ENCODE data around the gene DEPDC7.
"Not testable (repeated sequence)": the region's sequence is repeated elsewhere in the genome, so short reads cannot be mapped to it uniquely, and the experiment has no call there.

The DEPDC7 gene

DNA sequence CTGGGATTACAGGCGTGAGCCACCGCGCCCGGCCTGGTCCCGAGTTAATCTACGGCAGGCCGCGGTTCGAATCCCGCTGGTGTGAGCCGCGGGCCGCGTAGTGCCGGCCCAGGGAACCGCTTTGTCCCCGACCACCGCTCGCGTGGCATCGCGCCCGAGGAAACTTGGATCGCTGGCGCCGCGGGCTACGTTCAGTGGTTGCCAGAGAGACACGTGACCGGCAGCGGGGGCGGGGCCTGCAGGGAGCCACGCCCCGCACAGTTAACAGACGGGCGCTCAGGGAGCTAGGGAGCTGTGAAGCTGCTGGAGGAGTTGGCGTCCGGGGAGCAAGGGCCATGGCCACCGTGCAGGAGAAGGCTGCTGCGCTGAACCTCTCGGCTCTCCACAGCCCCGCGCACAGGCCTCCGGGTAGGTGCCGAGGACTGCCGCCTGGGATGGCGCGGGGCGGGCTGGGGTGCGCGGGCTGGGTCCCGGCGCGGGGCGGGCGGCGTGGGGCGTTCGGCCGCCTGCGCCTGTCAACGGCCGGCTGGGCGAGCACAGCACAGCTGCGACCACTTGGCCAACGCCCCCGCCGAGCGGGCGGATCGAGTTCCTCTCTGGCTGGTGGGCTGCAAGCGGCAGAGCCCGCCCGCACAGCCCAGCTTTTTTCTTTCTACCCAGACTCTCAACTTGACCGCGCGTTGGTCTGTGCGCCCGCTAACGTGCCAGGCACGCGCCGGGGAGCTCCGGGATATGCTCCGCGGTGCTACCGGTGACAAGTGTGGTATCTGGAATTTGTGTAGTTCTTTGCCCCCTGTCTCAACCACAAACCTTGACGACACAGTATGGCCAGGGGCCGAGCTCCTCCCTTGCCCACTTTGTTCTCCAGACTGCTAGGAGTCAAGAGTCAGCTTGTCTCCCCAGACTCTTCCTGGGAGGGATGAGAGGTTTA, at the start of gene DEPDC7:
Gene DEPDC7 (plus strand): TSS at position 258 of the 931 bp plus-strand sequence. CDS start 78 bp downstream, at position 336.
- DNase-seq: peak; percentile 80 to 83

- DNase-seq: no peak
Observed at GRCh38 chr11:32968541-32968940, 47.1 kb upstream of the DEPDC7 start.

GRCh38 chr11:32972233-32972632, 43.4 kb upstream of the DEPDC7 start:
- not testable (repeated sequence) for DNase-seq

DNA sequence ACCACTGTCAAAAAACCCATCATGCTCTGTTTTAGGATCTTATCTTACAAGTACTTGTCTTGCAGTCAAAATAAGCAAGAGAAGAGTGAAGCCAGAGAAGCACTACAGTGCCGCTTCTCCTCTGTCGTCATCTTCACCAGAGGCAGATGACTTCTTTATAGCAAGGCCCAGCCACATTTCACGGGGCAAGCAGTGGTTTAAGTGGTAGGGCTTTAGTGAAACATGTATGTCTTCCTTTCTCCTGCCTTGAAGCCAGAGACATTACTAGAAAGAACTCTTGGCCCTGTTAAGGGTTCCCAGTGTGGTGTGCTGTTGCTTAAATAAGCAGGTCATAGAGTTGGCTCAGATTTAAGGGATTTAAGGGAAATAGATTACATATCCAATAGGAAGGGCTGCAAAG, 42.9 kb upstream of the DEPDC7 start:
- no peak for DNase-seq

GRCh38 chr11:32982626-32983025, 33.1 kb upstream of the DEPDC7 start:
- no peak for DNase-seq

- no peak for DNase-seq
Observed at GRCh38 chr11:32983506-32983905, 32.2 kb upstream of the DEPDC7 start.

- no peak for DNase-seq
Observed at GRCh38 chr11:32985600-32985999, 30.1 kb upstream of the DEPDC7 start.

GRCh38 chr11:32987851-32988250, 27.8 kb upstream of the DEPDC7 start:
- no peak for DNase-seq

DNA sequence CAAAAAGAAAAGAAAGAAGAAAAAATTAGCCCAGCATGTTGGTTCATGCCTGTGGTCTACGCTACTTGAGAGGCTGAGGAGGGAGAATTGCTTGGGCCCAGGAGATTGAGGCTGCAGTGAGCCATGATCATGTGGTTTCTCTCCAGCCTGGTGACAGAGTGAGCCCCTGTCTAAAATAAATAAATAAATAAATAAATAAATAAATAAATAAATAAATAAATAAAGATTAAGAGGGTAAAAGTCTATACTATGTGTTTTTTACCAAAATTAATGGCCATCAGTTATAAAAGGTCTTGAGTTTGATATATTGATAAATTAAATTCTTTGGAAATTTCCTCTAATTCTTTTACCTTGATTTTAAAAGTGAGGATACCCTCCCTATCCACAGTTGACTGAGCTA, 25.2 kb upstream of the DEPDC7 start:
- no peak for DNase-seq

GRCh38 chr11:32991427-32991826, 24.3 kb upstream of the DEPDC7 start:
- DNase-seq: no peak

GRCh38 chr11:32991898-32992297, 23.8 kb upstream of the DEPDC7 start:
- DNase-seq: no peak

GRCh38 chr11:33000181-33000580, 15.5 kb upstream of the DEPDC7 start:
- no peak for DNase-seq

DNA sequence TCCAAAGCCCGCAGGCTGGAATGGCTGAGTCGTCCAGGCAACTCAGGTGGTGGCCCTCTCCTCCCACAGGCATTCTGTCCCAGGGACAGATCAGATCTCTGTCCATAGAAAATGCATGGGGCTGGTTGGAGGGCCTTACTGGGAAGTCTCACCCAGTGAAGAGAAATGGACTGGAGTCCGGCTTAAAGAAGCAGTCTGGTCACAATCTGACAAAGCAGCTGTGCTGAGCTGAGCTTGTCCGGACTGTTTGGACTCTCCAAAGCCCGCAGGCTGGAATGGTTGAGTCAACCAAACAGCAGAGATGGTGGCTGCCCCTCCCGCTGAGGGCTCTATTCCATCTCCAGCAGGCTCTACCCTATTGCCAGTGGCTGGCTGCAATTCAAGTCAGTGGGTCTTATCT, 14.4 kb upstream of the DEPDC7 start:
- no peak for DNase-seq

DNA sequence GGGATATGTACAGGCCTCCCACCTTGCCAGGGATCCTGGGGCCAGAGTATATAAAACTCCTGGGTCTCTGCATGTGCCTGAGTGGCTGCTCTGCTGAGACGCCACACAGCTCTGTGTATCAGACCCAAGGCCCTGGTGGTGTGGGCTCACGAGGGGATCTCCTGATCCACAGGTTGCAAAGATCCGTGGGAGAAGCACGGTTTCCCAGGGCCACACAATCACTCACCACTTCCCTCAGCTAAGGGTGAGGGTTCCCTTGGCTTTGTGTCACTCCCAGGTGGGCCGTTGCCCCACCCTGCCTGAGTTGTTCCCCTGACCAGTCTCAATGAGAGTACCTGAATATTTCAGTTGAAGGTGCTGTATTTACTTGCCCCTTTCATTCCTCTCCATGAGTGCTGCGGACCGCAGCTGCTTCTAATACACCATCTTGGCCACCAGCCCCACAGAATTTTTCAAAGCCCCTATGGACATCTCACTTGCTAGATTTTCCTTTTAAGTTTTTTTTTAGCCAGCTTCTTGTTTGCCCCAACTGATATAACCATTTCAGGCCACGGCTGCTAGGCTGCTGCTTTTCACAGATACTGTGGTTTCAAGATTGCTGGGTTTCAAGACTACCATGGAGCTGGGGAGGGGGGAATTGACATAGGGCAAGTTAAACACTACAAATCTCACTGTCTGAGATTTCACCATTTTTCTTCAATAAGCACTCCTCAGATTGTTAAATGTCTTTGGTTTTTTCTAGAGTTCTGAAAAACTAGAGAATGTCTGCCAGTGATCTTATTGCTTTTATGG, 13.7 kb upstream of the DEPDC7 start:
- no peak for DNase-seq

- DNase-seq: peak in 1 of 2 donors; percentile 43
Observed at GRCh38 chr11:33005175-33005574, 10.5 kb upstream of the DEPDC7 start.

- no peak for DNase-seq
Observed at GRCh38 chr11:33006010-33006409, 9.7 kb upstream of the DEPDC7 start.

GRCh38 chr11:33013755-33014154, 1.9 kb upstream of the DEPDC7 start:
- no peak for DNase-seq

GRCh38 chr11:33016654-33017053, 976 bp downstream of the DEPDC7 start:
- no peak for DNase-seq

DNA sequence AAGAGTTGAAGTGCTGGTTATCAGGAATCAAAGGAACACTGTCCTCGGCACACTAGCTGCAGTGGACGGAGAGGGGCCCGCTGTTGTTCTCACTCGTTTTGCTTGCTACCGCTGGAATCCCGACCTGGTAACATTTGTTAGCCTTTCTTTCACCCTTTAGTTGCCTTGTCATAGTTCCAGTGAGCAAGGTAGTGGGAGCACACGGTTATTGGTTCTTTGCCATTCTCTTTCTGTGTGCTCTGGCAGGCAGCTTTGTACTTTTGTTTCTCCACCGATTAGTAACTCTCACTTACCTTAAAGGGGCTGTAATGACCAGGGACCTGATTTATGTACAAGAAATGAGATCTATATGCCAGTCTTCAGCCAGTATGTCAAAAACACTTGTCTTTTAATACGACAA, 1.8 kb downstream of the DEPDC7 start:
- no peak for DNase-seq

DNA sequence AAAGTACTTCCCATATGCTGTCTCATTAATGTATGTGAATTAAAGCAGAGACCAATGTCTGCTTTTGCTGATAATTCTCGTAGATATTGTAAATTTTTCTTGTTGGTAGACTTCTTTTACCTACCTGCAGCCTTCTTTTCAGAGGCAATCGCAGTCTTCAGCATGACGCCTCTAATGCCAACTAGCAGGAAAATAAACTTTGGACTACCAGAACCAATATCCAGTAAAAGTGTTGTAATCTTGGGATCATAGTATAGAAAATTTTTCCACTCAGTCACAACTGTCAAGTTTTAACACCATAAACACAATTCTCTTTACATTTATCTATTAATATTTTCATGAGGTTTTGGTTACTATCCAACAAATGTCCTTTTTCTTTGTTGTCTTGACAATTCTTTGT, 2.3 kb downstream of the DEPDC7 start:
- no peak for DNase-seq

DNA sequence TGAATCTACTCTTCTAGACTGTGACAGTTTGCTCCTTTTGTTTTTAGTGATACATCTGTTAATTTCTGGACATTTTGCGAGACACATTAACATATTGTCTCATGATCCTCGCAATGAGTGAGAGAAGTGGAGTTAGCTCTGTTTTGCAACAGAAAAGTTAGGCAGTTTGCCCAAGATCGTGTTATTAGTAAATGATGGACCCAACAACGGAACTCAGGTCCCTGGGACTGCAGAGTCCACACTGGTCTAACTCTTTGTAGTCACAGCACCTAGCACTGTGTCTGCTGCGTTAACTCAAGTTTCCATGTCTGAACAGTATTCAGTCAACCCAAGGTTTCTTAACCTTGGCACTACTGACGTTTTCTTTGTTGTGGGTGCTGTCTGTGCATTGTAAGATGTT, 3.2 kb downstream of the DEPDC7 start:
- no peak for DNase-seq

DNA sequence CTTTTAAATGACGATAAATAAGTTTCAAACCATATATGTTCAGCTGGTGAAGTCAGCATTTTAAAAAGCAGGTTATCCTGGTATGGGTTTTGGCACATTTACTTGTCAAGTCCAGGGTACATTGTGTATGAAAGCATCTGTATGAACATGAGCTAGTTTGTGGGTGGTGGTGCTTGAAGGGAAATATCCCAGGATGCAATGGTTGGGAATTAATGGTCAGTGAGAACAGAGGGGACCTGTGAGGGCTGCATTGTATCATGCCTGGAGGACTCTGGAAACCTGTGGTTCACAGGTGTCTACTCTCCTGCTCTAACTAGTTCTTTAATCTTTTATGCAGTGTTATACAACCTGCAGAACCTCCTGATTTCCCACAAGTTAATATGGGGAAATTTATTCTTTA, 5.8 kb downstream of the DEPDC7 start:
- DNase-seq: no peak

- no peak for DNase-seq
Observed at GRCh38 chr11:33021937-33022336, 6.3 kb downstream of the DEPDC7 start.

DNA sequence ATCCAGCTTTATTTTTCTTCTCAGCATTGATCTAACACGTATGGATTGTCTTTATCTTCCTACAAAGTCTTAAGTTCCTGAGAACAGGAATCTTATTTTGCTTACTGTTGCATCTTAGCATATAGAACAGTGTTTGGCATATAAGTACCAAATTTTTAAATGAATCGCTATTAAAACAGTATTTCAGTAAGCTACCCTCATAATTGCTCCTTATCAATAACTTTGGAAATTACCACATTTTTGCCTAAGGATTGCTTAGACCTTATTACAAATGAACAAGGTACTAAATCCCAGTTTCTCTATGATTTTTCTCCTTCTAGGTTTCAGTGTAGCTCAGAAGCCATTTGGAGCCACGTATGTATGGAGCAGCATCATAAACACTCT, 9.7 kb downstream of the DEPDC7 start:
- no peak for DNase-seq

Measured in CD4-positive, alpha-beta T cell treated with Interferon alpha-2 for 1 hour (primary cell).